C4-2B (cell line): Measurements from ENCODE around the gene NRXN3.

Experiments used
- H3K27ac ChIP-seq: fragments of 450-650 bp; 2 replicates; pipeline ENCODE4 v1.5.1; 2017
- CTCF ChIP-seq: fragments of 450-650 bp; conservative IDR thresholded peaks from 2 replicates; pipeline ENCODE4 v1.5.1; 2017; ENCODE audit warnings: mild to moderate bottlenecking
- ZFX ChIP-seq: fragments of 450-650 bp; IDR thresholded peaks from 2 replicates; pipeline ENCODE4 v1.6.1; 2017

The NRXN3 gene

GRCh38 chr14:79404874-79405511 is 1234.8 kb downstream of the NRXN3 start:
- H3K27ac ChIP-seq: no peak overlapping the region
- TF ChIP-seq ZFX (no peak), CTCF (no peak)

- H3K27ac ChIP-seq: no peak overlapping the region
- no peak for TF ChIP-seq ZFX
- no peak for TF ChIP-seq CTCF
Measured at GRCh38 chr14:79405512-79405910, 1235.3 kb downstream of the NRXN3 start.

- H3K27ac ChIP-seq: no peak overlapping the region
- TF ChIP-seq CTCF: no peak
- TF ChIP-seq ZFX: no peak
Measured at GRCh38 chr14:79407572-79407971, 1237.4 kb downstream of the NRXN3 start.

GRCh38 chr14:79408696-79409095 is 1238.5 kb downstream of the NRXN3 start:
- no peak for TF ChIP-seq ZFX
- TF ChIP-seq CTCF: peak; percentile 19

GRCh38 chr14:79411403-79412174 is 1241.4 kb downstream of the NRXN3 start:
- TF ChIP-seq CTCF (no peak), ZFX (no peak)
- H3K27ac ChIP-seq: peak overlapping the region; percentile 86; the same call in 1 of the 2 replicates

More at GRCh38 chr14:79408696-79409095, 1238.5 kb downstream of the NRXN3 start:
- H3K27ac ChIP-seq: no peak overlapping the region

GRCh38 chr14:79412822-79413221 is 1242.6 kb downstream of the NRXN3 start:
- peak overlapping the region; percentile 86 for H3K27ac ChIP-seq
- TF ChIP-seq CTCF: no peak
- no peak for TF ChIP-seq ZFX

GRCh38 chr14:79413734-79414428 is 1243.7 kb downstream of the NRXN3 start:
- peak overlapping the region; percentile 70; the same call in 1 of the 2 replicates for H3K27ac ChIP-seq

More at GRCh38 chr14:79413734-79414428, 1243.7 kb downstream of the NRXN3 start:
- no peak for TF ChIP-seq ZFX
- TF ChIP-seq CTCF: no peak
